GM12874 (cell line): ENCODE measurements around the gene HIVEP3.

Source experiments
- CTCF ChIP-seq: IDR thresholded peaks from 2 replicates; pipeline ENCODE4 v1.5.1; 2011; ENCODE audit warnings: low read depth, mild to moderate bottlenecking, control low read depth, low read length, moderate library complexity; ENCODE audit not compliant: insufficient read depth

Gene HIVEP3

GRCh38 chr1:41652384-41653265 lies 266.1 kb downstream of the HIVEP3 start:
- TF ChIP-seq CTCF, result no peak

GRCh38 chr1:41650028-41650880 lies 268.5 kb downstream of the HIVEP3 start:
- TF ChIP-seq CTCF, result no peak

GRCh38 chr1:41649396-41650027 lies 269.2 kb downstream of the HIVEP3 start:
- no peak for TF ChIP-seq CTCF

GRCh38 chr1:41648844-41649243 lies 269.9 kb downstream of the HIVEP3 start:
- TF ChIP-seq CTCF, result no peak

GRCh38 chr1:41648230-41648629 lies 270.5 kb downstream of the HIVEP3 start:
- TF ChIP-seq CTCF, result no peak

GRCh38 chr1:41647221-41648135 lies 271.2 kb downstream of the HIVEP3 start:
- no peak for TF ChIP-seq CTCF
